Smooth muscle cell (in vitro differentiated cells): ENCODE measurements around the gene PRR14. TPM values are rescaled to one million over a fixed set of nuclear protein-coding genes. Genes with fewer than 3 reads are reported as not detected.
"Not testable (repeated sequence)": the region's sequence is repeated elsewhere in the genome, so short reads cannot be mapped to it uniquely, and the experiment has no call there.

ENCODE experiments used
- DNase-seq: peaks from one replicate; lab custom pipeline; 2025; ENCODE audit not compliant: unreplicated experiment; lab: John Stamatoyannopoulos, UW
- H2AFZ ChIP-seq: fragments of 200-600 bp; sonication (generic); 2 replicates; pipeline ENCODE4 v1.6.0; 2016; ENCODE audit warnings: antibody characterized with exemption, low read depth, mild to moderate bottlenecking
- H3F3A ChIP-seq: fragments of 200-600 bp; sonication (generic); 2 replicates; pipeline ENCODE4 v1.6.0; 2017; ENCODE audit warnings: antibody characterized with exemption, low read depth
- H3K27ac ChIP-seq: fragments of 200-600 bp; sonication (generic); 2 replicates; pipeline ENCODE4 v1.5.1; 2016; ENCODE audit warnings: low read depth, mild to moderate bottlenecking
- H3K27me3 ChIP-seq: fragments of 200-600 bp; sonication (generic); 2 replicates; pipeline ENCODE4 v1.6.1; 2016; ENCODE audit warnings: low read depth, mild to moderate bottlenecking
- H3K36me3 ChIP-seq: fragments of 200-600 bp; sonication (generic); 2 replicates; pipeline ENCODE4 v1.5.1; 2016; ENCODE audit warnings: low read depth
- H3K4me1 ChIP-seq: fragments of 200-600 bp; sonication (generic); 2 replicates; pipeline ENCODE4 v1.5.1; 2016; ENCODE audit warnings: low read depth
- H3K4me2 ChIP-seq: fragments of 200-600 bp; sonication (generic); 2 replicates; pipeline ENCODE4 v1.6.0; 2016; ENCODE audit warnings: mild to moderate bottlenecking
- H3K4me3 ChIP-seq: fragments of 200-600 bp; sonication (generic); 2 replicates; pipeline ENCODE4 v1.5.1; 2016; ENCODE audit warnings: mild to moderate bottlenecking
- H3K79me2 ChIP-seq: fragments of 200-600 bp; sonication (generic); 2 replicates; pipeline ENCODE4 v1.6.0; 2016; ENCODE audit warnings: low read depth, mild to moderate bottlenecking
- H3K9ac ChIP-seq: fragments of 200-600 bp; sonication (generic); 2 replicates; pipeline ENCODE4 v1.6.0; 2016; ENCODE audit warnings: low read depth
- H3K9me3 ChIP-seq: fragments of 200-600 bp; sonication (generic); replicated peaks from 2 replicates; pipeline ENCODE4 v1.5.1; 2016; ENCODE audit warnings: low read depth
- H4K20me1 ChIP-seq: fragments of 200-600 bp; sonication (generic); 2 replicates; pipeline ENCODE4 v1.6.0; 2016; ENCODE audit warnings: low read depth
- WGBS: methylation state at CpG from one replicate; pipeline ENCODE4 v1.1.7; 2016; ENCODE audit warnings: low lambda C conversion rate; 5-methylcytosine and 5-hydroxymethylcytosine counted together
- polyA plus RNA-seq: library from polyadenylated mRNA; unstranded; fragments of >200 nt; fragmentation: Nextera tagmentation; extraction: Ambion mirVana; gene quantifications from 2 replicates; pipeline ENCODE4 v1.2.1, GENCODE V29; 2016
- total RNA-seq: library from RNA; depleted of rRNA; stranded (reverse); fragments of >200 nt; gene quantifications from 2 replicates; pipeline ENCODE4 v1.2.3, GENCODE V29; 2014
- TF ChIP-seq, protein P1 (sequence below): fragments of 200-600 bp; sonication (generic); IDR thresholded peaks from 2 replicates; pipeline ENCODE4 v1.5.1; 2017; ENCODE audit warnings: borderline replicate concordance, mild to moderate bottlenecking, antibody characterized with exemption; ENCODE audit not compliant: insufficient read depth, poor library complexity, severe bottlenecking

Gene PRR14
- total and polyA plus RNA-seq, 2 experiments from 2014 or later = 16.7 to 22.0 TPM

DNA sequence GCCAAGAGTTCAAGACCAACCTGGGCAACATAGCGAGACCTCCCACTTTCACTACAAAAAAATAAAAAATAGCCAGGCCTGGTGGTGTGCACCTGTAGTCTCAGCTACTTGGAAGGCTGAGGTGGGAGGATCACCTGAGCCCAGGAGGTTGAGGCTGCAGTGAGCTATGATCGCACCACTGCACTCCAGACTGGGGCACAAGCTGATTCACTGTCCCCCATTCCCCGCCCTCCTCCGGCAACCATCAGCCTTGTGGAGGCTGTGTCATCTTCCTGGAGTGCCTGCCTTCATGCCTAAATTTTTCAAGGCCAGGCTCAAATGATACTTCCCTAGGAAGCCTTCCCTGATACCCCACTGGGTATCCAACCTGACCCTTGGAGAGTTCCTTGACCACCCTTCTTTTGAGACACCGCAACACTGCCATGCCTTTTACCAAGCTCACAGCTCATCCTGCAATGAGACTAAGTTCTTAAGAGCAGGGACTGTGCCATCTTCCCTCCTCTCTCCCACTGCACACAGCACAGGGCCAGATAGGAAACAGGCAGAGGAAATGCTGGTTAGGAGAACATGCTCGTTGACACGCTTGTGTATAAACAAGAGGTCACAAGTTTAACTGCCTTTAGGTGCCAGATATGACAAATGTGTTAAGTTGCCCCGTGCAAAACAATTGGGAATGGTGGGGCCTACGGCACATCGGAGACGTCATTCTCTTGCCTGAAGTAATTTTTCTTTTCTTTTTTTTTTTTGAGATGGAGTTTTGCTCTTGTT, 44.4 kb downstream of the PRR14 start:
- Histone ChIP-seq H3K79me2 (peaks cover 9% of the 10 kb centered on the region), H4K20me1 (peaks cover 9% of the 10 kb centered on the region), H3K27ac (no peak overlapping the region), H3K4me1 (peaks cover 13% of the 10 kb centered on the region), H3F3A (peaks cover 9% of the 10 kb centered on the region), H3K36me3 (no peaks in the 10 kb centered on the region), H3K4me2 (no peak overlapping the region), H2AFZ (no peak overlapping the region), H3K27me3 (no peaks in the 10 kb centered on the region), H3K9ac (no peak overlapping the region), H3K4me3 (no peak overlapping the region), H3K9me3 (no peaks in the 10 kb centered on the region)
- WGBS = 93% methylated on average over 11 of the region's 11 CpGs
- TF ChIP-seq, protein P1, sequence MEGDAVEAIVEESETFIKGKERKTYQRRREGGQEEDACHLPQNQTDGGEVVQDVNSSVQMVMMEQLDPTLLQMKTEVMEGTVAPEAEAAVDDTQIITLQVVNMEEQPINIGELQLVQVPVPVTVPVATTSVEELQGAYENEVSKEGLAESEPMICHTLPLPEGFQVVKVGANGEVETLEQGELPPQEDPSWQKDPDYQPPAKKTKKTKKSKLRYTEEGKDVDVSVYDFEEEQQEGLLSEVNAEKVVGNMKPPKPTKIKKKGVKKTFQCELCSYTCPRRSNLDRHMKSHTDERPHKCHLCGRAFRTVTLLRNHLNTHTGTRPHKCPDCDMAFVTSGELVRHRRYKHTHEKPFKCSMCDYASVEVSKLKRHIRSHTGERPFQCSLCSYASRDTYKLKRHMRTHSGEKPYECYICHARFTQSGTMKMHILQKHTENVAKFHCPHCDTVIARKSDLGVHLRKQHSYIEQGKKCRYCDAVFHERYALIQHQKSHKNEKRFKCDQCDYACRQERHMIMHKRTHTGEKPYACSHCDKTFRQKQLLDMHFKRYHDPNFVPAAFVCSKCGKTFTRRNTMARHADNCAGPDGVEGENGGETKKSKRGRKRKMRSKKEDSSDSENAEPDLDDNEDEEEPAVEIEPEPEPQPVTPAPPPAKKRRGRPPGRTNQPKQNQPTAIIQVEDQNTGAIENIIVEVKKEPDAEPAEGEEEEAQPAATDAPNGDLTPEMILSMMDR = no peak
- no peak for DNase-seq

- not testable (repeated sequence) for H3K9me3 ChIP-seq, H3K4me2 ChIP-seq, H3K27ac ChIP-seq, H3K36me3 ChIP-seq, H3K4me3 ChIP-seq, H2AFZ ChIP-seq, H3K9ac ChIP-seq, DNase-seq, H3K27me3 ChIP-seq
- 98% methylated on average over 3 of the region's 3 CpGs for WGBS
- peaks cover 25% of the 10 kb centered on the region for H4K20me1 ChIP-seq
- peaks cover 25% of the 10 kb centered on the region for H3K79me2 ChIP-seq
- H3F3A ChIP-seq = peaks cover 15% of the 10 kb centered on the region
- H3K4me1 ChIP-seq = peaks cover 19% of the 10 kb centered on the region
Observed at GRCh38 chr16:30696646-30697045, 45.9 kb downstream of the PRR14 start.

- peaks cover 30% of the 10 kb centered on the region for H4K20me1 ChIP-seq
- DNase-seq = no peak
- H3K27ac ChIP-seq = peak overlapping the region; percentile 100
- H3K9ac ChIP-seq = peak overlapping the region; percentile 99
- WGBS = 11% methylated on average over 26 of the region's 26 CpGs
- no peaks in the 10 kb centered on the region for H3K36me3 ChIP-seq
- peaks cover 30% of the 10 kb centered on the region for H3K79me2 ChIP-seq
- peak overlapping the region; percentile 91 for H3K4me2 ChIP-seq
- H3F3A ChIP-seq = peaks cover 15% of the 10 kb centered on the region
- H3K27me3 ChIP-seq = no peaks in the 10 kb centered on the region
- TF ChIP-seq, protein P1 = no peak
- peak overlapping the region; percentile 74 for H3K4me3 ChIP-seq
- H3K9me3 ChIP-seq = no peaks in the 10 kb centered on the region
- peak overlapping the region; percentile 96 for H2AFZ ChIP-seq
- H3K4me1 ChIP-seq = peaks cover 19% of the 10 kb centered on the region
Observed at GRCh38 chr16:30697264-30698138, 46.7 kb downstream of the PRR14 start.

DNA sequence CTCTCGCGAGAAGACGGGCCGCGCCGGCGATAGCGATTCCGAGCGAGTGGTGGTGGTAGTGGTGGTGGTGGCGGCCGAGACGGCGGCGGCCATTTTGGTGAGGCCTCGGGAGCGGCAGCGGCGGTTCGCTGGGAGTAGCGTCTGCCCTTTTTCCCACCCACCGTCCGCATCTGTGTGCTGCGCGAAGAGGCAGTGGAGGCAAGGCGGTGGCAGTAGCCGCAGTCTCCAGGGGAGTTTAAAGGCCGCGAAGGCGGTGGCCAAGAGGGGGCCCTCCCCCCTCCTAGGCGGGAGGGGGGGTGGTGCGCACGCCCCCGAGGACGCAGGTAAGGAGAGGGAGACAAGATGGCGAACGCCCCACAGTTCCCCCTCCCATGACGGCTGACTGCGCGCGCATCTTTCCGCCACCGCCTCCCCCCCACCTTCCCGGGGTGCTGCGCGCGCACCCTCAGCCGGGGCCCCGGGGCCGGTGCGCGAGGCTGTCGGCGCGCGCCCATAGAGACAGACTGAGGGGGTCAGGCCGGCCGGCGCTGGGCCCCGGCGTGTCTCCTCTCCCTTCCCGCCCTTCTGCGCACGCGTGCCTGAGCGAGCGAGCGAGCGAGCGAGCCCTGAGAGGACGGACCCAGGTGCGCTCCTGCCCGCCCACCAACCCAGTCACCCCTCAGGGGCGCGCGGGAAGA, 47.5 kb downstream of the PRR14 start:
- under 1% methylated on average over 44 of the region's 76 CpGs for WGBS
- peak; percentile 97 for DNase-seq

More for the DNA sequence above, 47.5 kb downstream of the PRR14 start:
- Histone ChIP-seq H3K36me3 (no peaks in the 10 kb centered on the region), H3K4me3 (peak overlapping the region; percentile 74), H4K20me1 (peaks cover 30% of the 10 kb centered on the region), H3F3A (peaks cover 15% of the 10 kb centered on the region), H3K9ac (peak overlapping the region; percentile 99), H3K9me3 (no peaks in the 10 kb centered on the region), H3K27me3 (no peaks in the 10 kb centered on the region), H3K79me2 (peaks cover 35% of the 10 kb centered on the region), H3K4me1 (peaks cover 19% of the 10 kb centered on the region), H2AFZ (peak overlapping the region; percentile 96), H3K27ac (peak overlapping the region; percentile 100), H3K4me2 (peak overlapping the region; percentile 91)
- TF ChIP-seq, protein P1 = no peak
